Activated CD8-positive, alpha-beta T cell treated with anti-CD3 and anti-CD28 coated beads, Interleukin-2, amount 10 ng/mL, durations not matched to agents 7 days and 5 days (primary cell): ENCODE results near the gene SFI1. TPM values are rescaled to one million over a fixed set of nuclear protein-coding genes. Genes with fewer than 3 reads are reported as not detected.

ENCODE experiments used
- ATAC-seq: fragments of 150-1000 bp; cut with Tn5 transposase; one replicate; pipeline ENCODE4 v1.10.0; 2021; ENCODE audit warnings: moderate library complexity
- CTCF ChIA-PET: fragments of 350-600 bp; sonication (Branson Sonifier 250); formaldehyde crosslinking; loops from one replicate; lab custom pipeline; 2021; ENCODE audit warnings: antibody characterized with exemption; lab: Charles Lee
- POLR2A ChIA-PET: fragments of 350-600 bp; sonication (Branson Sonifier 250); formaldehyde crosslinking; loops from one replicate; lab custom pipeline; 2021; ENCODE audit warnings: antibody characterized with exemption; lab: Charles Lee
- DNase-seq: peaks from one replicate; pipeline ENCODE4 v3.0.0-alpha.2; 2020
- H3K27ac Mint-ChIP-seq: one replicate; pipeline ENCODE4 v1.8.0; 2021; ENCODE audit warnings: mild to moderate bottlenecking, mixed read lengths
- H3K27me3 Mint-ChIP-seq: one replicate; pipeline ENCODE4 v1.8.0; 2021; ENCODE audit warnings: low read depth, mixed read lengths
- H3K36me3 Mint-ChIP-seq: one replicate; pipeline ENCODE4 v1.8.0; 2021; ENCODE audit warnings: low read depth, mixed read lengths
- H3K4me1 Mint-ChIP-seq: one replicate; pipeline ENCODE4 v1.8.0; 2021; ENCODE audit warnings: low read depth, mixed read lengths
- H3K4me3 Mint-ChIP-seq: one replicate; pipeline ENCODE4 v1.8.0; 2021; ENCODE audit warnings: mild to moderate bottlenecking, mixed read lengths
- H3K9me3 Mint-ChIP-seq: one replicate; pipeline ENCODE4 v1.8.0; 2022; ENCODE audit warnings: mixed read lengths; ENCODE audit not compliant: insufficient read depth
- total RNA-seq, 2 experiments: library from RNA; stranded (reverse); gene quantifications; one replicate each; pipeline ENCODE4 v1.2.3, GENCODE V29; 2021

Gene SFI1
- total RNA-seq, 2 experiments from 2014 or later: 136 to 141 TPM

DNA sequence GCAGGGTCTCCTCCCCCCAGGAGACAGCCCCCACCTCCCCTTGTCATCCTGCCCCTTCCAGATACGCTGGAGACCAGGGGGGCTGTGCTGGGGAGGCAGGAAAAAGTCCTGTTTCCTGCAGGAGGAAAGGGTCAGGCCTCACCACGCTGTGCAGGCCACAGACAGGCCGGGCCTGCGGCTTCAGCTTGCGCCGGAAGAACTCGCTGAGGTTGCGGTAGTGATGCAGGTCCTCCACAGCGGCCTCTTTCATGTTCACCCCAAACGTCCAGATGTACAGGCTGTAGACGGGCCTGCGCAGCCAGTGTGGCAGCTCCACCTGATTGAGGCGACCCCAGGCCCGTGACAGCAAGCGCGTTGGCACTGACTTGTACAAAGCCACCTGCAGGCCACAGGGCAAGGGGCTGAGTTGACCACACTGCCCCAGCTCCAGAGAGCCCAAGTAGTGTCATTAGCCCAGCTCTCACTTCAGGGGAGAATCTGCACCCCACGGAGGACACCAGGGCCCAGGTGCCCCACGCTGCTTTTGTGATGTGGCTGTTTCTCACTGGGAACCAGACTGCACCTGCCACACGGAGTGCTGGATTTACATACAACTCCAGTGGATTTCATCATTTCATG, 125.3 kb downstream of the SFI1 start:
- DNase-seq: no peak
- ATAC-seq: no peak
- CTCF ChIA-PET: interaction anchor here (1.5 to 2.4 kb wide), 2 partner anchors 9 to 65 kb away, joined by 4 to 5 read pairs; no protein-coding TSS in a partner anchor
- Mint-ChIP-seq H3K27ac (peak overlapping the region; percentile 67), H3K4me3 (no peak overlapping the region), H3K27me3 (no peaks in the 10 kb centered on the region), H3K36me3 (peaks cover 18% of the 10 kb centered on the region), H3K4me1 (peaks cover 11% of the 10 kb centered on the region), H3K9me3 (no peaks in the 10 kb centered on the region)
- POLR2A ChIA-PET: interaction anchor here (0.8 to 2.5 kb wide), 2 partner anchors 9 to 40 kb away, joined by 3 to 15 read pairs; no protein-coding TSS in a partner anchor

DNA sequence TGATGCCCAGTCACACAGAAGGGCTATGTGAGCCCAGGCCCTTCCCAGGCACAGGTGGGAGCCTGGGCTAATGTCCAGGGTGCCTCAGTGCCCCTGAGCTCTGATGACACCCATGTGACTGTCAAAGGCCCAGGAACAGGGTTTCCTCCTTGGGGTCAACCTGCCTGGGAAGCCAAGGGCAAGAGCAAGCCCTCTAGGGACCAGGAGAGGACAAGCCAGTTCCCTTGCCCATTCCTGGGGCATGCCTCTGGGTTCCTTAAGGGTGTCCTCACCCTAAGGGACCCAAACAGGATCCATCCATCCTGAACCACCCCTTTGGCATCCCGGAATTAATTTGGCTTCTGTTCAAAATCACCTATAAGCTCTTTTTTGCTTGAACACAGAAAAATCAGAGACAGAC, 126.6 kb downstream of the SFI1 start:
- peaks cover 19% of the 10 kb centered on the region for H3K4me1 Mint-ChIP-seq
- H3K9me3 Mint-ChIP-seq: no peaks in the 10 kb centered on the region
- no peak overlapping the region for H3K4me3 Mint-ChIP-seq
- H3K36me3 Mint-ChIP-seq: peaks cover 18% of the 10 kb centered on the region
- ChIA-PET CTCF (interaction anchor here (2.4 kb wide), 1 partner anchor 66 kb away, joined by 5 read pairs; no protein-coding TSS in a partner anchor), POLR2A (interaction anchor here (0.6 kb wide), 1 partner anchor 28 kb away, joined by 3 read pairs; no protein-coding TSS in a partner anchor)
- no peak for ATAC-seq
- no peak for DNase-seq
- no peaks in the 10 kb centered on the region for H3K27me3 Mint-ChIP-seq
- H3K27ac Mint-ChIP-seq: peak overlapping the region; percentile 67

GRCh38 chr22:31623592-31624304, 127.4 kb downstream of the SFI1 start:
- DNase-seq (no peak), ATAC-seq (no peak)
- Mint-ChIP-seq H3K36me3 (peaks cover 15% of the 10 kb centered on the region), H3K27ac (no peak overlapping the region), H3K4me3 (no peak overlapping the region), H3K27me3 (no peaks in the 10 kb centered on the region), H3K4me1 (peaks cover 26% of the 10 kb centered on the region), H3K9me3 (no peaks in the 10 kb centered on the region)
- POLR2A ChIA-PET: interaction anchor here (0.6 to 0.8 kb wide), 2 partner anchors 13 to 29 kb away, joined by 3 to 4 read pairs; no protein-coding TSS in a partner anchor
- CTCF ChIA-PET: no interaction called here

GRCh38 chr22:31625257-31625640, 128.9 kb downstream of the SFI1 start:
- ChIA-PET CTCF (no interaction called here), POLR2A (interaction anchor here (0.8 kb wide), 1 partner anchor 16 kb away, joined by 3 read pairs; no protein-coding TSS in a partner anchor)
- DNase-seq: no peak
- Mint-ChIP-seq H3K9me3 (no peaks in the 10 kb centered on the region), H3K36me3 (peaks cover 9% of the 10 kb centered on the region), H3K4me1 (peaks cover 32% of the 10 kb centered on the region), H3K27me3 (no peaks in the 10 kb centered on the region), H3K4me3 (no peak overlapping the region), H3K27ac (peak overlapping the region; percentile 64)
- ATAC-seq: no peak

DNA sequence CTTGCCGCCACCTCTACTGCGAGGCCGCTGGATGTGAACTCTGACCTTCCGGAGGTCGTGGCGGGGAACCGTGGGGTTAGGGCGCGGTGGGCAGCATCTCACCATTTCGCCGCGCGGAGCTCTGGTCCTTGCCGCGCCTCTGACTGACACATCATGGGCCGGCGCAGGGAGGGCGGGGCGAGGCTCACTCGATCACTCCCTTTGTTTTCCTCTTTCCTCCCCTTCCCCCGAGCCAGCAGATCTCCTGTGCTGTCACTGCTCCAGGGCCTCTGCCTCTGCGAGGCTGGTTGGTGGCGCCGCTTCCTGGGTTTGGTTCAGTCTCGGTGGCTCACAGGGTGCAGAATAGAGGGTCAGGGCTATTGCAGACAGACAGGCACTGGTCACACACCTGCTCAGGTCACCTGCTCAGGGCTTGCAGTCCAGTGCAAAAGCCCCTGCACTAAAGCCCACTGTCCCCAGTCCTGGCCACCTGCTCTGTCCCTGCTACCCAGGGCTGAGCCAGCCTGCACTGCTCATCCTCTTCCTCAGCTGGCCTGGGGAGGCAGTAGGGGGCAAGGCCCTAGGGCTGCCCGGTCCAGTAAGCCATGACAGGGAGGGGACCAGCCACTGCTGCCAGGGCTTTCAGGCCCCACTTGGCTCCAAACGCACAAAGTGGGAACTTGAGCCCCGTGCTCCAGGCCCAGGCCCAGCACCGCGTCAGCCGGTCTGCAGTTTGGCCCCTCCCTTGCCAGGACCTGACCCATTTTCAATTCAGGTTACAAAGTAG, 129.5 kb downstream of the SFI1 start:
- Mint-ChIP-seq H3K9me3 (no peaks in the 10 kb centered on the region), H3K4me3 (no peak overlapping the region), H3K4me1 (peaks cover 32% of the 10 kb centered on the region), H3K27me3 (no peaks in the 10 kb centered on the region), H3K36me3 (peaks cover 6% of the 10 kb centered on the region), H3K27ac (peak overlapping the region; percentile 76)
- DNase-seq (no peak), ATAC-seq (no peak)
- POLR2A ChIA-PET: interaction anchor here (1.0 kb wide), 1 partner anchor 9 kb away, joined by 3 read pairs; no protein-coding TSS in a partner anchor
- CTCF ChIA-PET: no interaction called here

GRCh38 chr22:31626427-31627150, 130.3 kb downstream of the SFI1 start:
- Mint-ChIP-seq H3K36me3 (peaks cover 6% of the 10 kb centered on the region), H3K4me1 (peaks cover 39% of the 10 kb centered on the region), H3K9me3 (no peaks in the 10 kb centered on the region), H3K4me3 (no peak overlapping the region), H3K27me3 (no peaks in the 10 kb centered on the region), H3K27ac (peak overlapping the region; percentile 39)
- DNase-seq (no peak), ATAC-seq (no peak)
- POLR2A ChIA-PET: interaction anchor here (0.8 to 1.0 kb wide), 2 partner anchors 10 to 204 kb away, joined by 3 read pairs; no protein-coding TSS in a partner anchor
- CTCF ChIA-PET: no interaction called here

GRCh38 chr22:31627223-31627731, 130.9 kb downstream of the SFI1 start:
- DNase-seq: no peak

DNA sequence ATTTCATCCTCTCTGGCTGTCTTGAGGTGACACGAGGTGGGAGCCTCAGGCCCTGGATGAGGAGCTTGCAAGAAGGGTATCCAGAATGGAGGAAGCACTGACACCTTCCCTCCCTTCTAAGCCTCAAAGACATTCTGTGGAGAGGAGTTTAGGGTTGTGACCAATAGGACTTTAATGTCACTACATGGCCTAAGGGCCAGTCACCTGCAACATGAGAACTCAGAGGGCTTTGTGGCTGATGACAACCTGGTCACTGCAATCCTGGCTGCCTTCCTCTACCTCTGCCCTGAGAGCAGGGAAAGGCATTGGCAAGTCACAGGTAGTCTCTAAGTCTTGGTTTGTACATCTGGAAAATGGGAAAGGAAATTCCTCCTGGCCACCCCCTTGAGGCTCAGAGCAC, 132.0 kb downstream of the SFI1 start:
- H3K36me3 Mint-ChIP-seq: peaks cover 2% of the 10 kb centered on the region
- CTCF ChIA-PET: no interaction called here
- H3K27me3 Mint-ChIP-seq: no peaks in the 10 kb centered on the region
- peaks cover 35% of the 10 kb centered on the region for H3K4me1 Mint-ChIP-seq
- POLR2A ChIA-PET: no interaction called here
- no peaks in the 10 kb centered on the region for H3K9me3 Mint-ChIP-seq
- H3K27ac Mint-ChIP-seq: peak overlapping the region; percentile 96
- DNase-seq (no peak), ATAC-seq (no peak)
- H3K4me3 Mint-ChIP-seq: no peak overlapping the region

More at GRCh38 chr22:31627223-31627731, 130.9 kb downstream of the SFI1 start:
- ChIA-PET POLR2A (interaction anchor here (0.8 kb wide), 1 partner anchor 203 kb away, joined by 3 read pairs; no protein-coding TSS in a partner anchor), CTCF (no interaction called here)
- Mint-ChIP-seq H3K9me3 (no peaks in the 10 kb centered on the region), H3K27ac (peak overlapping the region; percentile 21), H3K36me3 (peaks cover 2% of the 10 kb centered on the region), H3K27me3 (no peaks in the 10 kb centered on the region), H3K4me3 (no peak overlapping the region), H3K4me1 (peaks cover 35% of the 10 kb centered on the region)
- no peak for ATAC-seq

DNA sequence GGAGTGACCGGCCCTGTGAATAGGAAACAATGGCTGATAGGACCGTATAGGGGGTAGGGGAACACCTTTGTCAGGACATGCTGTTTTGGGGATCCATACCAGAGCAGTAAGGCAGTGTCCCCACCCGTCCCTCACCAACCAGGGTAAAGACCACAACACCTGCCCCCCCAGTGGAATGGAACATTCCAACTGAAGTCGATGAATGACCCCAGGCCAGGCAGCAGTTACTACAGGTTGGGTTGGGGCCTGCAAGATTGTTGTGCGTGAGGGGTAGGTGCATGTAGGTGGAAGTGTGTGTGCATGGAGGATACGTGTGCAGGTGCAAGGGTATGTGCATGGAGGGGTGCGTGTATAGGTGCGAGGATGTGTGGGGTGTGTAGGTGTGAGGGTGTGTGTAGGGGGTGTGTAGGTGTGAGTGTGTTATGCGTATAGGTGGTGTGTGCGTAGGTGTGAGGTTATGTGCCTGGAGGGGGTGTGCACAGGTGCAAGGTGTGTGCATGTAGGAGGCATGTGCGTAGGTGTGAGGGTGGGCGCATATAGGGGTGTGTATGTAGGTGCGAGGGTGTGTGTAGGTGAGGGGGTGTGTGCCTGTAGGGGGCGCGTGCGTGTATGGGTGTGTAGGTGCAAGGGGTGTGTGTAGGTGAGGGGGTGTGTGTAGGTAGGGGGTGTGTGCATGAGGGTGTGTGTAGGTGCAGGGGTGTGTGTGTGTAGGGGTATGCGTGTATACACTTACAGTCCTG, 132.8 kb downstream of the SFI1 start:
- ChIA-PET POLR2A (interaction anchor here (1.4 to 2.1 kb wide), 3 partner anchors 8 to 230 kb away, joined by 3 to 15 read pairs (median 4); partner anchors contain the start of gene DRG1), CTCF (interaction anchor here (1.2 to 7.4 kb wide), 3 partner anchors 46 to 342 kb away, joined by 3 to 58 read pairs (median 9); no protein-coding TSS in a partner anchor)
- peak overlapping the region; percentile 83 for H3K4me3 Mint-ChIP-seq
- H3K27me3 Mint-ChIP-seq: no peaks in the 10 kb centered on the region
- DNase-seq (peak; percentile 42), ATAC-seq (no peak)
- peak overlapping the region; percentile 96 for H3K27ac Mint-ChIP-seq
- H3K4me1 Mint-ChIP-seq: peaks cover 41% of the 10 kb centered on the region
- no peaks in the 10 kb centered on the region for H3K9me3 Mint-ChIP-seq
- H3K36me3 Mint-ChIP-seq: peaks cover 2% of the 10 kb centered on the region

GRCh38 chr22:31629741-31630184, 133.4 kb downstream of the SFI1 start:
- DNase-seq (no peak), ATAC-seq (no peak)
- CTCF ChIA-PET: interaction anchor here (1.1 to 7.4 kb wide), 5 partner anchors 9 to 341 kb away, joined by 3 to 58 read pairs (median 4); no protein-coding TSS in a partner anchor
- Mint-ChIP-seq H3K27me3 (no peaks in the 10 kb centered on the region), H3K4me1 (peaks cover 41% of the 10 kb centered on the region), H3K4me3 (peak overlapping the region; percentile 83), H3K9me3 (no peaks in the 10 kb centered on the region), H3K36me3 (peaks cover 2% of the 10 kb centered on the region), H3K27ac (peak overlapping the region; percentile 96)
- POLR2A ChIA-PET: interaction anchor here (0.7 to 2.1 kb wide), 12 partner anchors 9 to 339 kb away, joined by 3 to 15 read pairs (median 4); partner anchors contain the start of genes DRG1, PIK3IP1, PISD and SFI1
